ENCODE results near the gene EFL1. TPM values are rescaled to one million over a fixed set of nuclear protein-coding genes. Genes with fewer than 3 reads are reported as not detected.
"Not testable (repeated sequence)": the region's sequence is repeated elsewhere in the genome, so short reads cannot be mapped to it uniquely, and the experiment has no call there.

Gene EFL1
- total RNA-seq, 1 donor from 2014 or later = 21.2 TPM

- peak; percentile 75 for DNase-seq (ENCODE audit: low spot score)
Observed at GRCh38 chr15:82197733-82198594, 64.6 kb downstream of the EFL1 start.

GRCh38 chr15:82196353-82196752 lies 66.2 kb downstream of the EFL1 start:
- DNase-seq (ENCODE audit: low spot score) = no peak

DNA sequence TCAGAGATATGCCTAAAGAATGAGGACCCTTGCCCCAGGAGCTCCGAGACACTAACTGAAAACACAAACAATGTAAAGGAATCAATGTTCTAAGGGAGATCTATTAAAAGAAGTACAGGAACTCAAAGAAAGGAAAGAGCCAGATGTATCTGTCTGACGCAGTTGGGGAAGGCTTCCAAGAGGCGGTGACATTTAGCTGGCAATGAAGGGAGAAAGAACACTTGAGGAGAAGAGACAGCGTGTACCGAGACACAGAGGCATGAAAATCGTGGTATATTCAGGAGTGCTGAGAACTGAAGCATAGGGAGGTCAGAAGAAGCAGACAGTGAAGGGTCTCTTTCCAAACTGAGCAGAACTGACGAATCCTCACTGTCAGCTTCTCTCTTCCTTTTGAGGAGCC lies 66.7 kb downstream of the EFL1 start:
- not testable (repeated sequence) for DNase-seq (ENCODE audit: low spot score)

DNA sequence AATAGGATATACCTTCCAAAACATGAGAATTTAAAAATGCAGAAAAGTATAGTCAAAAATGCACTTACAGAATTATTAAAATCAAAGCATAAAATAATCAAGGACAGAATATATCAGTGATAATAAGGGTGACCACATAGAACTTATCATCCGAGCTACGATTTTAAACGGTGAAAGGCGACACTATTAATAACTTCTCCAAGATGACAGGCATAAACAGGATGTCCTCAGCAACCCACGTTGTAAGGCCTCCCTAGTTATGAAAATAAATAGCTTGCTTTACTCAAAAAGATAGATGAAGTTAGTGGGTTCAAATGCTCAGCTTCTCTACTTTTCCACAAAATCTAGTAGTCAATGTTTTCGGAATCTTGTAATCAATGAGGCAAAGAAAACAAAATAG lies 68.0 kb downstream of the EFL1 start:
- not testable (repeated sequence) for DNase-seq (ENCODE audit: low spot score)

DNA sequence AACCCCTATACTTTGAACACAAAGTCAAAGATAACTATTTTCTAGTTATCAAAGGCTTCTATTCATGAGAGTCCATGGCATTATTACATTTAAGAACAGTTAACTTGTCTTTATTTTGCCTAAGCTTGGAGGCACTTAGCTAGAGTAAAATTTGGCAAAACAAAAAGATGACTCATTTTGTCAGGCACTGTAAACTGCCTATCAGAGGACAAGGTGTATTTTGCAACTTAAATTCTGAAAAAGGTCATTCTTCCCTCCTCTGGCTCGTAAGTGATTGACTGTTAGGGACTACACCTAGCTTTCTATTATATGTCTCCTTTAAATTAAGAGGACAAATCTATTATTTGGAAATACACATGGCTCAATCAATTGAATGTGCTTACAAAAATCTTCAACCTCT lies 69.1 kb downstream of the EFL1 start:
- DNase-seq (ENCODE audit: low spot score) = not testable (repeated sequence)

DNA sequence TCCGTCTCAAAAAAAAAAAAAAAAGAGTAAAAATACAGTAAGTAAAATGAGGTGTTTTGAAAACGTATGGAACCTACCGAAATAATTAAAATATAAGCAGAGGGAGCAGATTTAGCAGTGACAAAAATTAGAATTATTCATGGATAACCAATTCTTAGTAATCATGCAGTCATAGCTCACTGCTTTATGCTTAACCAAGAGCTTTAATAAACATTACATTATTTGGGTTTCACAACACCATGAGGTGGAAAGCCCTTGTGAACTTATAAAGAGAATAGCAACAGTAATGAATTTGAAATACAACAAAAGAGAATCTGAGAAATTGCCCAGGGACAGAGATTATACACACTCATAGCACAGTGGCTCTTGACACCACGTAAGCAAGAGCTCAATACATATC lies 70.1 kb downstream of the EFL1 start:
- DNase-seq (ENCODE audit: low spot score) = not testable (repeated sequence)

DNA sequence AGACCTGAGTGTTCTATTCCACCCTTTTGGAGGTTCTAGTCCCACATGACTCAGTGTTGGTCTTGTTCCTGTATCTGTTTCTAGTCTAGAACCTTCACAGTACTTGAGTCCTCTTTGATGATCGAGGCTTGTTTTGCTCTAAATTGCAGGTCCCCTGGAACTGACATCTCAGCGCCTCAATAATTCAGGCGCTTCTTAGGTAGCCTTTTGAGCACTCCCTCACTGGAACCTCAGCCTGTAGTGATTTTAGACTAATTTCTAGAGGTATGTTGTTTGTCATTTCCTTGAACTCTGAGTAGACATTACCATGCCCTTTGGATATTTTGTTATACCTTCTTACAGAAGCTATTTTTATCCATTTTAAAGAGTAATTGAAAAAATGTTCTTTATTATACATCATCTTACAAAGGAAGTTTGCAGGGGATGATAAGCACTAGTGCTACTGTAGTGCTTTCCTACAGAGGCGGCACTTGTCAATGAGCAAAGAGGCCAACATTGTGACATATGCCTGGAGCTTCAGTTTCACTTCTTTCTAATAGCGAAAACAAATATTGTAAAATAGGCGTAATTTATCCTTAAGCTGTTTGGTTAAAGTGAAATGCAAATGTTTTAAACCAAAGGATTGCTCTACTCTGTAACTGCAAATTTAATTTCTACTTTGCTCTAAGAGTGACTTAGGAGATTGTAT lies 75.7 kb downstream of the EFL1 start:
- no peak for DNase-seq (ENCODE audit: low spot score)

GRCh38 chr15:82186161-82186560 lies 76.4 kb downstream of the EFL1 start:
- DNase-seq (ENCODE audit: low spot score) = no peak

GRCh38 chr15:82184776-82185175 lies 77.8 kb downstream of the EFL1 start:
- no peak for DNase-seq (ENCODE audit: low spot score)

GRCh38 chr15:82184355-82184754 lies 78.2 kb downstream of the EFL1 start:
- DNase-seq (ENCODE audit: low spot score) = no peak

- DNase-seq (ENCODE audit: low spot score) = no peak
Observed at GRCh38 chr15:82183121-82184031, 79.2 kb downstream of the EFL1 start.

- no peak for DNase-seq (ENCODE audit: low spot score)
Observed at GRCh38 chr15:82181371-82181770, 81.2 kb downstream of the EFL1 start.

GRCh38 chr15:82178061-82178460 lies 84.5 kb downstream of the EFL1 start:
- no peak for DNase-seq (ENCODE audit: low spot score)

DNA sequence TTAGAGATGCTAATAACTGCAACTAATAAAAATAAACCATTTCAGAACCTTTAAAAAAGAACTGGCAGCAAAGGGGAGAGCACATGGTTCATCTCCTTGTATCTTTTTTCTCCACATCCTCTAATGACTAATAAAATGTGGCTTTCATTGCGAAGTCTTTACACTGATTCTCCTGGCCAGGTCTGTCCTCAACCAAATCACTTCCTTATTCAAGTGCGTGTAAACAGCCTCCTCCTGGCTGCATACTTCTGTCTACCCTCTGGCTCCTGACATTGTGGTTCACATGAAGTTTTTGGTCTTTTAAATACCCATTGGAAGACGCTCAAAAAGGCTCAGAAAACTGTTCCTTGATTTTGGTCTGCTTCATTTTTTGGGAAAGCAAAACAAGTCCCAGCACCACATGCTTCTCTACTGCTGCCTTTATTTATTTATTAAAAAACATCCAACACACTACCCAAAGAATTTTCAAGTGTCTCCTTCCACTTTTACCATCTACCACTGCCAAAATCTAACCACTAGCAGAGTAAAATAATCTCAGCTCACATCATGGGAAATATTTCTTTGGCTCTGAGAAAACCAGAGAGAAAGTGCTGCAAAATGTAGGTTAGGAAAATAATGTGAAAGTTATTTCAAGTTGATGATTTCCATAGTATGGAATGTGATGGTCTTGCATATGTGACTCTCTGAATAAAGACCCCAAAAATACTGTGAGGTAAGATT lies 85.1 kb downstream of the EFL1 start:
- no peak for DNase-seq (ENCODE audit: low spot score)

DNA sequence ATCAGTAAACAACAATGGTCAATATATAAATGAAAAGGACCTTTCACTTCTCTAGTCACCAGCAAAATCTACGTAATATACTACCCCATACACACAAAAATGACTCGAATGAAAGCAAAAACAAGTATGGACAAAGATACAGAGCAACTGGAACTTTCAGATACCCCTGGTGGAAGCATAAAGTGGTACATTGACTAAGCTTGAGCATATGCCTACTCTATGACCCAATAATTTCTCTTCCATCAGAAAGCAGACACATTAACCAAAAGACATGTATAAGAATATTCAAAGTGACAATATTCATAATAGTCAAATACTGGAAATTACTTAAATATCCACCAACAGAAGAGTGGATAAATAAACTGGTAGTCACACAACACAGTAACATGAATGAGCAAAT lies 86.0 kb downstream of the EFL1 start:
- no peak for DNase-seq (ENCODE audit: low spot score)

GRCh38 chr15:82174471-82175235 lies 87.9 kb downstream of the EFL1 start:
- no peak for DNase-seq (ENCODE audit: low spot score)

- no peak for DNase-seq (ENCODE audit: low spot score)
Observed at GRCh38 chr15:82173108-82173507, 89.4 kb downstream of the EFL1 start.

DNA sequence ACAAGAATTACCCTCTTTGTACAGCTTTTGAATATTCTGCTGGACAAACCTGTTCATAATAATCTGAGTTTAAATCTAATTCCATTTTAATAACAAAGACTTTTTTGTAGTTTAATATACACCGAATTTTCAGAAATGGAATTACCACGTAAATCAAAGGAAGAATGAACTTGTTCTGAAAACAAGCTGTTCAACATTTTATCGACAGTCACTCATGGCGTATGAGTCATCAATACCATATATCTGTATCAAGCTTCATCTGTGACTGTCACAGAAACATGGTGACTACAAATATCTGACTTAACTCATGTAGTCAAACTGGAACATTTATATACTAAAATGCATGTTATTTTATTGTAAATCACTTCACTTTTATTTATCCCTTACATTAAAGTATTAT lies 90.0 kb downstream of the EFL1 start:
- DNase-seq (ENCODE audit: low spot score) = no peak

GRCh38 chr15:82168757-82169156 lies 93.8 kb downstream of the EFL1 start:
- no peak for DNase-seq (ENCODE audit: low spot score)

DNA sequence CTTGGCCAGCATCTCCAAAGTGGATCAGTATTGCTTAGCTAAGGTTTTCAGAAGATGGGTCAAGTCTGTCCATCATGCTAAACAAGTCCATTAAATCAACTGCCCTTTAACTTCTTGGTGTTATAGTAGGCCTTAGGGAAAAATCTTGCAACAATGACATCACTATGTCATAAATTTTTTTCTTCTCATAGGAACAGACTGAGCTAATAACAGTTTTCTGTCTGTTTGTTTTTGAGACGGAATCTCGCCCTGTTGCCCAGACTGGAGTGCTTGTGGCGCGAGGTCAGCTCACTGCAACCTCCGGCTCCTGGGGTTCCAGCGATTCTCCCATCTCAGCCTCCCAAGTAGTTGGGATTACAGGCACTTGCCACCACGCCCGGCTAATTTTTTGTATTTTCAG lies 94.2 kb downstream of the EFL1 start:
- no peak for DNase-seq (ENCODE audit: low spot score)

DNA sequence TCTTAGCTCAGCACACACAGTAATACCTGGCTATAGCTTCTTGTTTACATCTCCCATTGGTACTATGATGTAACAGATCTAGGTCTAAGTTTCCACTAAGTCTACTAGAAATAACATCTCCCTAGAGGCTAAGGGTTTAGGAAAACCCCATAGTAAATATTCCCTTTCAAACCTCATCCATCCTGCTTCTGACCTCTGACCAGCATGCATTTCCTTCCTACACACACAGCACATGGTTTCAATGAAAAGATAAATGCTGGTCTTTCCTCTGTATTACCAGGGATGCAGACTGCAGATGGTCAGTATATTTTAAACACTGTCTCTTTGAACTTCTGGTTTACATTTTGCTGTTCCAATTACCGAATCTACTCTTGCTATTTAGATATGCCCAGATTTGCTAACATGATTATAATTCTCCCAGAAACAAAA lies 96.6 kb downstream of the EFL1 start:
- no peak for DNase-seq (ENCODE audit: low spot score)

Data from ureter (tissue), 1 donor.